ENCODE measurements around the gene ERC2.

GRCh38 chr3:55742832-55743136, 725.5 kb downstream of the ERC2 start:
- TF ChIP-seq POLR2A (IDR thresholded peaks at IDR 0.05; ENCODE audit: low read depth, low read length) (no peak), POLR2AphosphoS5 (IDR thresholded peaks at IDR 0.05; ENCODE audit: low read depth, low read length) (no peak)

Data from GM12892 (cell line).